Activated effector memory CD4-positive, alpha-beta T cell treated with Interleukin-2 at 50 U/mL for 16 hours (primary cell): ENCODE data around the gene ATF6.
"Not testable (repeated sequence)": the region's sequence is repeated elsewhere in the genome, so short reads cannot be mapped to it uniquely, and the experiment has no call there.

ENCODE experiments used
- DNase-seq: peaks from one replicate; pipeline ENCODE4 v3.0.0-alpha.2; 2020

Gene ATF6

GRCh38 chr1:161766102-161766981, at the start of gene ATF6:
ATF6 (plus strand) TSS chr1:161766320; CDS start chr1:161766361, 41 bp downstream.
- peak; percentile 70 for DNase-seq

GRCh38 chr1:161718559-161719324, 47.4 kb upstream of the ATF6 start:
- no peak for DNase-seq

GRCh38 chr1:161719325-161719611, 46.9 kb upstream of the ATF6 start:
- no peak for DNase-seq

- DNase-seq: no peak
These were observed 45.7 kb upstream of the ATF6 start for GRCh38 chr1:161720422-161720821.

GRCh38 chr1:161720956-161721737, 45.0 kb upstream of the ATF6 start, which contains the start of gene FCRLB:
FCRLB (plus strand) TSS chr1:161721544; CDS start chr1:161722673, 1,129 bp downstream.
- no peak for DNase-seq

GRCh38 chr1:161721738-161722343, 44.3 kb upstream of the ATF6 start:
- DNase-seq: no peak

- no peak for DNase-seq
These were observed 43.7 kb upstream of the ATF6 start for GRCh38 chr1:161722406-161722805.

GRCh38 chr1:161723459-161724141, 42.5 kb upstream of the ATF6 start:
- DNase-seq: no peak

- not testable (repeated sequence) for DNase-seq
These were observed 40.7 kb upstream of the ATF6 start for GRCh38 chr1:161725258-161725907.

GRCh38 chr1:161725908-161726472, 40.1 kb upstream of the ATF6 start:
- no peak for DNase-seq

- DNase-seq: peak; percentile 61
These were observed 39.5 kb upstream of the ATF6 start for GRCh38 chr1:161726473-161727255.

- peak; percentile 19 for DNase-seq
These were observed 38.7 kb upstream of the ATF6 start for GRCh38 chr1:161727256-161727924.

GRCh38 chr1:161728376-161729226, 37.5 kb upstream of the ATF6 start:
- DNase-seq: no peak

GRCh38 chr1:161730050-161730564, 36.0 kb upstream of the ATF6 start:
- DNase-seq: no peak

GRCh38 chr1:161731241-161731640, 34.9 kb upstream of the ATF6 start:
- DNase-seq: no peak

GRCh38 chr1:161731981-161732718, 34.0 kb upstream of the ATF6 start:
- no peak for DNase-seq

GRCh38 chr1:161733526-161733925, 32.6 kb upstream of the ATF6 start:
- DNase-seq: no peak

- DNase-seq: no peak
These were observed 30.3 kb upstream of the ATF6 start for GRCh38 chr1:161735837-161736236.
